OCI-LY1 (cell line): ENCODE results near the gene ZNF418.

Experiments
- H2AFZ ChIP-seq: fragments of 200-600 bp; sonication (generic), shearing (Covaris generic); 2 replicates; pipeline ENCODE4 v1.6.0; 2014; ENCODE audit warnings: antibody characterized with exemption, mild to moderate bottlenecking, low read length
- H3F3A ChIP-seq: fragments of 200-600 bp; sonication (generic), shearing (Covaris generic); 2 replicates; pipeline ENCODE4 v1.6.0; 2014; ENCODE audit warnings: mild to moderate bottlenecking, antibody characterized with exemption, low read length, moderate library complexity; ENCODE audit not compliant: insufficient read depth
- H3K27ac ChIP-seq: fragments of 200-600 bp; sonication (generic); 2 replicates; pipeline ENCODE4 v1.5.1; 2014; ENCODE audit warnings: low read length, mixed run types, mild to moderate bottlenecking, low read depth; ENCODE audit not compliant: poor library complexity, severe bottlenecking
- H3K27me3 ChIP-seq: fragments of 200-600 bp; sonication (generic); 2 replicates; pipeline ENCODE4 v1.6.0; 2014; ENCODE audit warnings: antibody characterized with exemption, mild to moderate bottlenecking, low read length, moderate library complexity; ENCODE audit not compliant: insufficient read depth
- H3K36me3 ChIP-seq: fragments of 200-600 bp; sonication (generic); 2 replicates; pipeline ENCODE4 v1.6.1; 2014; ENCODE audit warnings: mild to moderate bottlenecking, antibody characterized with exemption, low read length, moderate library complexity, mixed read lengths; ENCODE audit not compliant: insufficient read depth
- H3K4me1 ChIP-seq: fragments of 200-600 bp; sonication (generic); 2 replicates; pipeline ENCODE4 v1.5.1; 2014; ENCODE audit warnings: mild to moderate bottlenecking, low read length, moderate library complexity; ENCODE audit not compliant: insufficient read depth, severe bottlenecking
- H3K4me2 ChIP-seq: fragments of 200-600 bp; sonication (generic), shearing (Covaris generic); 2 replicates; pipeline ENCODE4 v1.6.1; 2014; ENCODE audit warnings: low read length
- H3K4me3 ChIP-seq: fragments of 200-600 bp; sonication (generic); 2 replicates; pipeline ENCODE4 v1.5.1; 2014; ENCODE audit warnings: low read length, low read depth, mild to moderate bottlenecking, mixed read lengths; ENCODE audit not compliant: poor library complexity, severe bottlenecking
- H3K79me2 ChIP-seq: fragments of 200-600 bp; shearing (Covaris generic); 2 replicates; pipeline ENCODE4 v1.6.1; 2016; ENCODE audit warnings: mixed run types, low read length, mixed read lengths; ENCODE audit not compliant: insufficient read depth
- H3K9ac ChIP-seq: fragments of 200-600 bp; sonication (generic), shearing (Covaris generic); 2 replicates; pipeline ENCODE4 v1.6.1; 2014; ENCODE audit warnings: mild to moderate bottlenecking, low read length, mixed read lengths
- H3K9me2 ChIP-seq: fragments of 200-600 bp; sonication (generic), shearing (Covaris generic); 2 replicates; pipeline ENCODE4 v1.6.1; 2014; ENCODE audit warnings: low read depth, mild to moderate bottlenecking, low read length, mixed read lengths
- H3K9me3 ChIP-seq: fragments of 200-600 bp; shearing (Covaris generic); 2 replicates; pipeline ENCODE4 v1.6.1; 2014; ENCODE audit warnings: low read length, mixed read lengths
- H4K20me1 ChIP-seq: fragments of 200-600 bp; sonication (generic), shearing (Covaris generic); 2 replicates; pipeline ENCODE4 v1.6.0; 2016; ENCODE audit warnings: mild to moderate bottlenecking, low read length; ENCODE audit not compliant: insufficient read depth
- CTCF ChIP-seq: fragments of 200-600 bp; sonication (generic), shearing (Covaris generic); IDR thresholded peaks from 2 replicates; pipeline ENCODE4 v1.5.1; 2017; ENCODE audit warnings: mild to moderate bottlenecking, antibody characterized with exemption, low read length, moderate library complexity, mixed read lengths
- EZH2 ChIP-seq: fragments of 200-600 bp; sonication (generic), shearing (Covaris generic); IDR thresholded peaks from 2 replicates; pipeline ENCODE4 v1.8.0; 2017; ENCODE audit warnings: borderline replicate concordance, mixed run types, mild to moderate bottlenecking, antibody characterized with exemption, low read length, moderate library complexity, mixed read lengths

ZNF418 gene

GRCh38 chr19:57947088-57947418 is 11.9 kb upstream of the ZNF418 start:
- H2AFZ ChIP-seq: no peak overlapping the region
- H3K4me2 ChIP-seq: no peak overlapping the region
- no peaks in the 10 kb centered on the region for H3K9me2 ChIP-seq
- TF ChIP-seq CTCF: no peak
- TF ChIP-seq EZH2: no peak
- no peaks in the 10 kb centered on the region for H3K79me2 ChIP-seq
- H3K27me3 ChIP-seq: no peaks in the 10 kb centered on the region
- H3K9me3 ChIP-seq: peaks cover 17% of the 10 kb centered on the region
- no peak overlapping the region for H3K4me3 ChIP-seq
- H4K20me1 ChIP-seq: no peaks in the 10 kb centered on the region
- no peak overlapping the region for H3K9ac ChIP-seq
- H3F3A ChIP-seq: no peaks in the 10 kb centered on the region
- no peak overlapping the region for H3K27ac ChIP-seq
- H3K4me1 ChIP-seq: no peaks in the 10 kb centered on the region
- no peaks in the 10 kb centered on the region for H3K36me3 ChIP-seq

- no peak for TF ChIP-seq CTCF
- TF ChIP-seq EZH2: no peak
- no peak overlapping the region for H2AFZ ChIP-seq
- H3F3A ChIP-seq: no peaks in the 10 kb centered on the region
- H3K4me1 ChIP-seq: no peaks in the 10 kb centered on the region
- no peak overlapping the region for H3K4me2 ChIP-seq
- H4K20me1 ChIP-seq: no peaks in the 10 kb centered on the region
- no peak overlapping the region for H3K9ac ChIP-seq
- no peaks in the 10 kb centered on the region for H3K79me2 ChIP-seq
- H3K27ac ChIP-seq: no peak overlapping the region
- H3K4me3 ChIP-seq: no peak overlapping the region
- no peaks in the 10 kb centered on the region for H3K36me3 ChIP-seq
- peaks cover 19% of the 10 kb centered on the region for H3K9me3 ChIP-seq
- no peaks in the 10 kb centered on the region for H3K9me2 ChIP-seq
- H3K27me3 ChIP-seq: no peaks in the 10 kb centered on the region
These were observed 11.1 kb upstream of the ZNF418 start for GRCh38 chr19:57946316-57946715.

GRCh38 chr19:57941593-57941992 is 6.4 kb upstream of the ZNF418 start:
- no peaks in the 10 kb centered on the region for H3K27me3 ChIP-seq
- no peaks in the 10 kb centered on the region for H3K9me2 ChIP-seq
- no peak for TF ChIP-seq EZH2
- TF ChIP-seq CTCF: no peak
- no peak overlapping the region for H3K4me2 ChIP-seq
- H3K9ac ChIP-seq: no peak overlapping the region
- no peaks in the 10 kb centered on the region for H3F3A ChIP-seq
- peaks cover 20% of the 10 kb centered on the region for H3K9me3 ChIP-seq
- no peaks in the 10 kb centered on the region for H3K36me3 ChIP-seq
- H3K79me2 ChIP-seq: no peaks in the 10 kb centered on the region
- no peak overlapping the region for H3K27ac ChIP-seq
- H3K4me3 ChIP-seq: no peak overlapping the region
- H2AFZ ChIP-seq: no peak overlapping the region
- H4K20me1 ChIP-seq: no peaks in the 10 kb centered on the region
- no peaks in the 10 kb centered on the region for H3K4me1 ChIP-seq
